Measurements from ENCODE around the gene SPAG9. TPM values are rescaled to one million over a fixed set of nuclear protein-coding genes. Genes with fewer than 3 reads are reported as not detected.
A peak's percentile ranks its signal among the peaks of the same experiment; 100 is the strongest.
"Not testable (repeated sequence)": the region's sequence is repeated elsewhere in the genome, so short reads cannot be mapped to it uniquely, and the experiment has no call there.

Gene SPAG9
- total RNA-seq, 2 donors from 2014 or later, result 46.0 to 67.0 TPM

DNA sequence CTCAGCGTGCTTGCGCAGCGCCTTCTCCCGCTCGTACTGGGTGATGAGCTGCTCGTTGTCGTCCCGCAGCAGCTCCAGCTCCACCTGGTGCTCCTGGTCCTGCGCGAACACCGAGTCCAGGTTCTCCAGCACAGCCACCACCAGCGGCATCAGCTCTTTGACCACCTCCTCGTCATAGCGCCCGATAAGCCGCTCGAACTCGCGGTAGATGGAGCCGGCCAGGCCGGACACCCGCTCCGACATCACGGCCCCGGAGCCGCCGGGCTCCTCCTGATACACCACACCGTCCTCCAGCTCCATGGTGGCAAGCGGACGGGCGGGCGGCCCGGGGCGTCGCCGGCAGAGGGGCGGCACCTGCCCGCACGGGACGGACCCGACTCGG is 320 bp downstream of the SPAG9 start:
- intact Hi-C loops (cut with DNase I), result no loop called here
- DNase-seq, result peak; percentile 56
- H3K4me1 ChIP-seq, result peaks cover 3% of the 10 kb centered on the region

DNA sequence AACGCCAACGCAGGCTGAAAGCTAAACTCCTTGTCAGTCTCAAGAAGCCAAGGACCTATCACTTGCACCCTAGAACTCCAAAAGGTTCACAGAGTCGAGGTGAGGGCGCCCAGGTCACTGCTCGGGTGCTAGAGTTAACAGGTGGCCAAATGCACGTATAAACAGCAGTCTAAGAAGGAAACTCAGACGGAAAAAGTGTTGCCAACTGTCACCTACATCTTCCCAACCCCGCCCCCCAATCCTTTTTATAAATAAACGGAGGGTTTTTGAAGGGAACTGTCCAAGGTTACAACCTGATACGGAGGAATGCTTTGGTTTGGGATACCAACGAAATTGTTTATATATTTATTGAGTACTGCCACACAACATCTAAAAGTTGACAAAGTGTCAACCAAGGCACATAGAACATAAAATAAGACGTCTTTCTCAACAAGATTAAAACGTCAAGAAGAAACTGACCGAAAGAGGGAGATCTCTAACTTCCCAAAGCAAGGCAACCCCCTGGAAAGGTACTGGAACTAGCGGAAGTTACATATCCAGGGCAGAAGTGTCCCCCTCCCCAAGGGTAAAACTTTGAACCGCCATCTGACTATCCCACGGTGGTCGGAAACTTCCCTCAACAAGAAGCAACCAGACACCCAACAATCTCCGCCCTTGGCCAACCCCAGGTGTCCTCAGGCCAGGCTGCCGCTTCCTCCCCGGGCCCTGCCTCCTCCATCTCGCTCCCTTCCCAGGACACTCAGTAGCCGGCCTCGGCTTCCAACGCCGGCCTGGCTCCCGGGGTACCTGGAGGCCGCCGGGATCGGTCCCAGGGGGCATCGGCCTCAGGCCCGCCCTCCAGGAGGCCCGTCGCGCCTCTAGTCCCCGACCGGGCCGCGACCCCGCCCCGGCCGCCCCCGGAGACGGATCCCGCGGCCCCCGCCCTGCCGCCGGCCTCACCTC is 982 bp downstream of the SPAG9 start:
- peak; percentile 58 for DNase-seq
- TF ChIP-seq, protein P1, sequence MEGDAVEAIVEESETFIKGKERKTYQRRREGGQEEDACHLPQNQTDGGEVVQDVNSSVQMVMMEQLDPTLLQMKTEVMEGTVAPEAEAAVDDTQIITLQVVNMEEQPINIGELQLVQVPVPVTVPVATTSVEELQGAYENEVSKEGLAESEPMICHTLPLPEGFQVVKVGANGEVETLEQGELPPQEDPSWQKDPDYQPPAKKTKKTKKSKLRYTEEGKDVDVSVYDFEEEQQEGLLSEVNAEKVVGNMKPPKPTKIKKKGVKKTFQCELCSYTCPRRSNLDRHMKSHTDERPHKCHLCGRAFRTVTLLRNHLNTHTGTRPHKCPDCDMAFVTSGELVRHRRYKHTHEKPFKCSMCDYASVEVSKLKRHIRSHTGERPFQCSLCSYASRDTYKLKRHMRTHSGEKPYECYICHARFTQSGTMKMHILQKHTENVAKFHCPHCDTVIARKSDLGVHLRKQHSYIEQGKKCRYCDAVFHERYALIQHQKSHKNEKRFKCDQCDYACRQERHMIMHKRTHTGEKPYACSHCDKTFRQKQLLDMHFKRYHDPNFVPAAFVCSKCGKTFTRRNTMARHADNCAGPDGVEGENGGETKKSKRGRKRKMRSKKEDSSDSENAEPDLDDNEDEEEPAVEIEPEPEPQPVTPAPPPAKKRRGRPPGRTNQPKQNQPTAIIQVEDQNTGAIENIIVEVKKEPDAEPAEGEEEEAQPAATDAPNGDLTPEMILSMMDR (IDR thresholded peaks at IDR 0.05), result no peak
- H3K27ac ChIP-seq, result peak overlapping the region; percentile 98
- H3K9ac ChIP-seq (ENCODE audit: low read depth in 2 of 2, low read length in 2 of 2), result peak overlapping the region; percentile 93 to 99
- peak overlapping the region; percentile 77 for H3K4me3 ChIP-seq
- no peaks in the 10 kb centered on the region for H3K27me3 ChIP-seq
- no peaks in the 10 kb centered on the region for H3K36me3 ChIP-seq
- no peaks in the 10 kb centered on the region for H3K9me3 ChIP-seq
- intact Hi-C loops (cut with DNase I), result no loop called here
- H3K4me1 ChIP-seq, result peaks cover 3% of the 10 kb centered on the region

More for the DNA sequence above, 320 bp downstream of the SPAG9 start:
- Histone ChIP-seq H3K27me3 (no peaks in the 10 kb centered on the region), H3K9ac (ENCODE audit: low read depth in 2 of 2, low read length in 2 of 2) (peak overlapping the region; percentile 93 to 99), H3K36me3 (no peaks in the 10 kb centered on the region), H3K9me3 (no peaks in the 10 kb centered on the region), H3K27ac (peak overlapping the region; percentile 98), H3K4me3 (peak overlapping the region; percentile 77)
- TF ChIP-seq, protein P1 (IDR thresholded peaks at IDR 0.05), result no peak

DNA sequence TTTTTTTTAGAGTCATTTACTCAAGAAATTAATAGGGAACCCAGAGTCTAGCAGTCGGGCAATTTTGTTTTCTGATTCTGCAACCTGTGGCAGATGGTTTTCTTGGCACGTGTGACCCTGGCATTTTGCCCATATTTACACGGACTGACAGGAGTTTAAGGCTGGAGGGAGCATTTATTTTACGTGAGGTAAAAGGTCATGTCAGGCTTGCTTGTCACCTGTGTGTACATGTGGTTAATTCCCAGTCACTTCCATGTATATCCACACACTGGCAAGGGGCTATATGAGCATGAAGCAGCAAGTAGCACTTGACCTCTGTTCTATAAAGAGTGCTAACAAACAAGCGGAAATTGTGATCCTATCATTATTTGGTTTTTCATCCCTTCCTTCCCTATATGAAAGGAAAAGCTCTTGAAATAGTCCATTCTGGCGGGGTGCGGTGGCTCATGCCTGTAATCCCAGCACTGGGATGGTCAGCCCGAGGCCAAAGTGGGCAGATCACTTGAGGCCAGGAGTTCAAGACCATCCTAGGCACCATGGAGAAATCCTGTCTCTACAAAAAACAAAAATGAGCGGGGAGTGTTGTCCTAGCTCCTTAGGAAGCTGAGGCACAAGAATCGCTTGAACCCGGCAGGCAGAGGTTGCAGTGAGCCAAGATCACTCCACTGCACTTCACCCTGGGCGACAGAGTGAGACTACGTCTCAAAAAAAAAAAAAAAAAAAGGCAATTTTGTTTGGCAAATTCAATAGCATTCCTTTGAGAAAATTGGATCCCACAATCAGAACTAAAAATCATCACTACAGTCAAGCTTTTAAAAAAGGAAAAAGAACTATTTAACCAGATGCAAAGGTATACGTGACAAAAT is 2.1 kb downstream of the SPAG9 start:
- Histone ChIP-seq H3K27ac (peak overlapping the region; percentile 98), H3K27me3 (no peaks in the 10 kb centered on the region), H3K9me3 (no peaks in the 10 kb centered on the region), H3K9ac (ENCODE audit: low read depth in 2 of 2, low read length in 2 of 2) (peak overlapping the region; percentile 93 to 99), H3K4me3 (peak overlapping the region; percentile 77), H3K4me1 (peaks cover 3% of the 10 kb centered on the region), H3K36me3 (no peaks in the 10 kb centered on the region)
- peak; percentile 90 for DNase-seq
- intact Hi-C loops (cut with DNase I), result no loop called here
- TF ChIP-seq, protein P1 (IDR thresholded peaks at IDR 0.05), result no peak

DNA sequence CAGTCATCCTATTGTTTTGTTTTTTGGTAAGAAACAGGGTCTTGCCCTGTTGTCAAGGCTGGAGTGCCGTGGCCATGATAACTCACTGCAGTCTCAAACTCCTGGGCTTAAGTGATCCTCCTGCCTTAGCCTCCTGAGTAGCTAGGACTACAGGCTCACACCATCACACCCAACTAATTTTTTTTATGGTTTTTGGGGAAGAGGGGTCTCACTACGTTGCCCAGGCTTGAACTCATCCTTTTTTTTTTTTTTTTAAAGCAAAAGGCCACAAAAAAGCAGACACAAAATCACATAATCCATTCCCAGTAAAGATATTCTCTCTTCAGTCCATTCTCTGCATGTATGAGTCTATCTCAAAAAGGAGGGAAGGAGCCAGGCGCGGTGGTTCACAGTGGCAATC is 5.5 kb downstream of the SPAG9 start:
- no peak for DNase-seq
- peaks cover 3% of the 10 kb centered on the region for H3K4me1 ChIP-seq
- no peak overlapping the region for H3K4me3 ChIP-seq
- no peaks in the 10 kb centered on the region for H3K9me3 ChIP-seq
- no peak overlapping the region for H3K27ac ChIP-seq
- H3K36me3 ChIP-seq, result no peaks in the 10 kb centered on the region
- H3K27me3 ChIP-seq, result no peaks in the 10 kb centered on the region
- TF ChIP-seq, protein P1 (IDR thresholded peaks at IDR 0.05), result no peak
- no peak overlapping the region for H3K9ac ChIP-seq (ENCODE audit: low read depth in 2 of 2, low read length in 2 of 2)
- intact Hi-C loops (cut with DNase I), result no loop called here

DNA sequence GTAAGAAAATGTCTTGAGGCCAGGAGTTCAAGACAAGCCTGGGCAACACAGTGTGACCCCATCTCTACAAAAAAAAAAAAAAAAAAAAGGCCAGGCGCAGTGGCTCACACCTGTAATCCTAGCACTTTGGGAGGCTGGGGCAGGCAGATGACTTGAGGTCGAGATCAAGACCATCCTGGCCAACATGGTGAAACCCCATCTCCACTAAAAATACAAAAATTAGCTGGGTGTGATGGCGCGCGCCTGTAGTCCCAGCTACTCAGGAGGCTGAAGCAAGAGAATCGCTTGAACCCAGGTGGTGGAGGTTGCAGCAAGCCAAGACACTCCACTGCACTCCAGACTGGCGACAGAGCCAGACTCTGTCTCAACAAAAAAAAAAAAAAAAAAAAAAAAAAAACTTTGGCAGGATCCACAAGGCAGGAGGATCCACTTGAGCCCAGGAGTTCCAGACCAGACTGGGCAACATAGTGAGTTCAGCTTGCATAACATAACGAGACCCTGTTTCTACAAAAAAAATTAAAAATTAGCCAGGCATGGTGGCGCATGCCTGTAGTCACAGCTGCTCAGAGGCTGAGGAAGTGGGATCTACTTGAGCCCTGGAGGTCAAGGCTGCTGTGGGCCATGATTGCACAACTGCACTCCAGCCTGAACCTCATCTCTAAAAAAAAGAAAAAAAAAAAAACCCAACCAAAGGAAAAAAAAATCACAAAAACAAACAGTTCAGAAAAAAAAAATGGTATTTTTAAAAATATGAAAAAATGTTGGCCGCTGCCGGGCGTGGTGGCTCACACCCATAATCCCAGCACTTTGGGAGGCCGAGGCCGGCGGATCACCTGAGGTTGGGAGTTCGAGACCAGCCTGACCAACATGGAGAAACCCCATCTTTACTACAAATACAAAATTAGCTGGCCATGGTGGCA is 8.1 kb downstream of the SPAG9 start:
- H3K9ac ChIP-seq (ENCODE audit: low read depth in 2 of 2, low read length in 2 of 2); H3K4me3 ChIP-seq; DNase-seq; H3K36me3 ChIP-seq; intact Hi-C loops (cut with DNase I); H3K4me1 ChIP-seq; H3K9me3 ChIP-seq; H3K27me3 ChIP-seq; H3K27ac ChIP-seq: not testable (repeated sequence)

Measured in colonic mucosa (tissue), 4 donors.